HG02884 (cell line): ENCODE measurements around the gene DNM2.

Experiments
- ATAC-seq: cut with Tn5 transposase; IDR thresholded peaks from one replicate; pipeline ENCODE4 v1.9.1; 2021; ENCODE audit warnings: mild to moderate bottlenecking, moderate library complexity; ENCODE audit not compliant: unreplicated experiment

Gene DNM2

GRCh38 chr19:10690341-10690781 is 27.5 kb upstream of the DNM2 start:
- no peak for ATAC-seq

DNA sequence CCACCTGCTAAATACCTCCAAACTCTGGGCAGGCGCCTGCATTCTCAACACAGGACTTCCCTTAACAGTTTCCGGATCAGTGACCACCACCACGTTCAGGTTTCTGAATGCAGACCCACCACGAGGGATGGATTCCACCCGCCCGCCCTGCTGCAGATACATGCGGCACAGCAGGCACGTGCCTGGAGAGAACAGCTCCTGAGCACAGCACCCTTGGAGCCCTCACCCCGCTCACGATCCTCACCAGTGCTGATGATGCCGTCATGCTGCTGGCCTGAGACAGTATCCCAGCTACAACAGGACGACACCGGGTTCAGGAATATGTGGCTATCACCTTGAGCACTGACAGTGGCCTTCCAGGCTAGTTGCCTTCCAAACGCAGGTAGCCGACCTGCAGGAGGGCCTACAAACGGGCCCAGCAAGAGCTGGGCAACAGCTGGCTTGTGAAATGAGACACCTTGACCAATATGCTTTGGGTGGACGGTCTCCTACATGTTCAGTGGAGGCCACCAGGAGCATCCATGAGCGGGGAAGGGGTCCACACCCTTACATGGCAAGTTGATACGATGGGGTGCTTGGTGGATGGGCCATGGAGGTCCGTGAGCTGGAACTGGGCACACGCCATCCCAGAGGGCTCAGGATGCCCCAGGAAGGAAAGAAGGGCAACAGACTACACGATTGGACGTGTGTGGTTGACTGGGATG is 26.5 kb upstream of the DNM2 start:
- ATAC-seq: no peak

- ATAC-seq: no peak
Observed at GRCh38 chr19:10691883-10692282, 26.0 kb upstream of the DNM2 start.

DNA sequence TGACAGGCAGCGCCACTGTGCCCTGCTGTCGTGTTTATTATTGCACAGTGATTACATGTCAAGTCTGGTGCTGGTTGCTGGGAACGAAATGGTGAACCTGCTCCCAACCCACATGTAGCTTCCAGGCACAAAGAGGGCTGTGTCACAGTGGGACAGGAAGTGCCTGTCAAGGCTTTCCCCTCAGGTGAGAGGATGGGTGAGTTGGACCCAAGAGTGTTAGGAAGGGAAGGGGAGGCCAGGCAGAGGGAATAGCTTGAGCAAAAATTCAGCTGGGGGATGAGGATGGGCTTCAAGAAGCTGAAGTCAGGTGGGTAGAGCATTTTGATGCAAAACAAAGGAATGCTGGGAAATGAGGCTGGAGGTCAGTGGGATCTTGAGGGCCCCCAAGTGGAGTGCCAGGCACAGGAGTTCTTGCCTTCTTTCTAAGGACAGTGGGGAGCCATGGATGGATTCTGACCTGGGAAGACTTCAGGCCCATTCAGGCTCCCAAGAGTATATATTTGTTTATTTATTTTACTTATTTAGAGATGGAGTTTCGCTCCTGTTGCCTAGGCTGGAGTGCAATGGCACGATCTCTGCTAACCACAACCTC is 25.1 kb upstream of the DNM2 start:
- no peak for ATAC-seq

DNA sequence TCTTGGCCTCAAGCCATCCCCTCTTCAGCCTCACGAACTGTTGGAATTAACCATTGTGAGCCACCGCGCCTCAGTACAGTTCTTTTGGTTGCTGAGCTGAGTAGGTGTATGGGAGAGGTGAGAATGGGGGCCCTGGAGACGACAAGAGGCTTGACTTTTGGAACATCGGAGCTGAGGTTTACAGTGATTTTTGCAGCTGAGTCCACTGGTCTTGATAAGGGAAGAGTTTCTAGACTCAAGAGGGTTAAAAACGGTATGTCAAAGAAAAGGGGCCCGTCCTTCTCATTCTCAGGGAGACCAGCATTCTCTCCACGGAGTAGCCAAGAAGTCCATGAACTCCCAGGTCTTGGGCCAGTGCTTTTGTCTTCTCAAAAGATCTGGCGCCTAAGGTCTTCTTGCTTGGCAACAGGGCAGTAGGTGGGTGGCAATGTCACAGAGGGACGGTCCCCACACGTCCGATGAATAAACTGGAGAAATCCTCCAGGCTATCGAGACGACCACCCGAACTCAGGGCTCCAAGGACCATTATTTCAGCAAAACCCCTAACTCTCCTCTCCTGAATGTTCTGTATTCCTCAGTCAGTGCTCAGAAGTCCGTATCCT is 23.1 kb upstream of the DNM2 start:
- no peak for ATAC-seq

- ATAC-seq: no peak
Observed at GRCh38 chr19:10695401-10696398, 22.2 kb upstream of the DNM2 start.

- ATAC-seq: no peak
Observed at GRCh38 chr19:10699650-10700335, 18.1 kb upstream of the DNM2 start.

- no peak for ATAC-seq
Observed at GRCh38 chr19:10701955-10702525, 15.8 kb upstream of the DNM2 start.

DNA sequence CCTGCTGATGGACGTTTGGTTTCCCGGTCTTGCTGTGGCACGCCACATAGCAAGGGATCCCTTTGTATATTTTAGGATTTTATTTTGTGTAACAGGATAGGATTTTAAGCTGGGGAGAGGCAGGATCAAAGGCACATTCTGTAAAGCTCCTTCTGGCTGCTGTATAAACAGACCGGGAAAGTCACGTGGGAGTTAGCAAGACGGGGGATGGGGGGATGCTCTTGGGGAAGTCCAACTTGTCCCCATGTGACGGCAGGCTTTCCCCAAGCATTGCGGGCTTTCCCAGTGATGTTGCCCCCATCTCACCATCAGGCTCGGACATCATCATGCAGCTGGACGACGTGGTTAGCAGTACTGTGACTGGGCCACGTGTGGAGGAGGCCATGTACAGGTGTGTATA is 10.9 kb upstream of the DNM2 start:
- no peak for ATAC-seq

GRCh38 chr19:10707440-10707839 is 10.4 kb upstream of the DNM2 start:
- no peak for ATAC-seq

DNA sequence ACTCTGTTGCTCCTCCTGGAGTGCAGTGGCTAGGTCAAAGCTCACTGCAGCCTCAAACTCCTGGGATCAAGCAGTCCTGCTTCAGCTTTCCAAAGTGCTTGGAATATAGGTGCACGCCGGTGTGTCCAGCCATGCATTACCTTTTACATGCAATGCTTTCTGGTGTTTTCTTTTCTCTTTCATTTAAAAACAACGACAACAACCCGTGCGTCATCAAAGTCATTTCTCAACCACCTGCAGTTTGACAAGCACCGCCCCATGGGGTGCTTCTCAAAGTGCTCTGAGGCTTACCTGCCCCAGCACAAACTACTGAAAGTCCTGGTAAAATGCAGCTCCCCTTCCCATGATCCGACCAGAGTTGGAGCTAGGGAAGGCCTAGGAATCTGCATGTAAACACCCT is 9.6 kb upstream of the DNM2 start:
- no peak for ATAC-seq

DNA sequence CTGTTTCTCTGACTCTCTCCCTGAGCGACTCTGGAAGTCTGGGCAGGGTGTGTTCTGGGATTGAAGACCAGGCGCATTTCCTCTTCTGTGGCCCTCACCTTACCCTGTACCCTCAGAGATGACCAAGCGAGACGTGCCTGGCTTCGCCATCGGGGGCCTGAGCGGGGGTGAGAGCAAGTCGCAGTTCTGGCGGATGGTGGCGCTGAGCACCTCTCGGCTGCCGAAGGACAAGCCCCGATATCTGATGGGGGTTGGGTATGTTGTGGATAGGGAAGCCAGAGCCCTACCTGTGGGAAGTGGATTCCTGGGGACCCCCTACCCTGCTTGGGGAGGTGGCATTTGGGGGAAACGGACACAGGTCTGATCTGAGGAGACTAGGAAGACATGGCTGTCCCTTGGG is 5.8 kb upstream of the DNM2 start:
- no peak for ATAC-seq

- ATAC-seq: no peak
Observed at GRCh38 chr19:10712754-10713153, 5.1 kb upstream of the DNM2 start.

- no peak for ATAC-seq
Observed at GRCh38 chr19:10713317-10713716, 4.6 kb upstream of the DNM2 start.

GRCh38 chr19:10717054-10717355 is 874 bp upstream of the DNM2 start:
- no peak for ATAC-seq

GRCh38 chr19:10718205-10719196 is 622 bp downstream of the DNM2 start:
- ATAC-seq: peak; percentile 5

DNA sequence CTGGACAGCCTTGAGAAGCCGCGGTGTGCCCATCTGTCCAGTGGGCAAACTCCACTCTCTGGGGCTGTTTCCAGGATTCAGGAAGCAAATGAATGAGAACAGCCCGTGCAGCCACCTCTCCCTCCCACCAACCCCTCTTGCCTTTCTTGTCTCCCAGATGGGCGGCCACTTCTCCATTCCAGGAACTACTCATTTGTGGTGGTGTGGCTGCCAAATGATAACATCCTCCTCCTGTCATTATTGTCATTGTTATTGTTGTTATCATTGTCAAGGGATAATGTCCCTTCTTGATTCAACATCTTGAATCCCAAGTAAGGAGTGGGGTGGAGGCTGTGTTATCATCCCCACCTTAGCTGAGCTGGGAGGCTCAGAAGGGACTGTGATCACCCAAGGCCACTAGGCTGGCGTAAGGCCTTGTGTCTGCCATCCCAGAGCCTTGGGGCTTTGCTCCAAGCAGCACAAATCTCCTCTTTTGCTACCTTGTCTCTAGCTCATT is 1.6 kb downstream of the DNM2 start:
- no peak for ATAC-seq

DNA sequence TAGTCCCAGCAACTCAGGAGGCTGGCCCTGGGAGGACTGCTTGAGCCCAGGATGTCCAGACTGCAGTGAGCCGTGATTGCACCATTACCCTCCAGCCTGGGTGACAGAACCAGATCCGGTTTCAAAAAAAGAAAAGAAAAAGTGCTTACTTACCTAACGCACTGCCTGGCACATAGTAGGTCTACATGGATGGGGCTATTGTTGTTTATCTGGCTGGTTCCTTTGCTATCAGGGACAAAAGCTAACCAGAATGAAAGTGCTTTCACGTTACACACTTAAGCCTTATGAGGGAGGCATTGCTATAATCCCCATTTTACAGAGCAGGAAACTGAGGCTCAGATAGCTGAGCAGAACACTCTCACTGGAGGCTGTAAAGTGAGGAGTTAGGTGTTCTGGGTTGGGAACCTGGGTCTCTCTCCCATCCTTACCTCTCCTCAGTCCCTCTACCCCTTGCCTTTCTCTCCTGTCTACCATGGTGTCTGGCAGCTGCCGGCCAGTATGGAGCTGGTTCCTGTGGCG is 2.8 kb downstream of the DNM2 start:
- no peak for ATAC-seq

DNA sequence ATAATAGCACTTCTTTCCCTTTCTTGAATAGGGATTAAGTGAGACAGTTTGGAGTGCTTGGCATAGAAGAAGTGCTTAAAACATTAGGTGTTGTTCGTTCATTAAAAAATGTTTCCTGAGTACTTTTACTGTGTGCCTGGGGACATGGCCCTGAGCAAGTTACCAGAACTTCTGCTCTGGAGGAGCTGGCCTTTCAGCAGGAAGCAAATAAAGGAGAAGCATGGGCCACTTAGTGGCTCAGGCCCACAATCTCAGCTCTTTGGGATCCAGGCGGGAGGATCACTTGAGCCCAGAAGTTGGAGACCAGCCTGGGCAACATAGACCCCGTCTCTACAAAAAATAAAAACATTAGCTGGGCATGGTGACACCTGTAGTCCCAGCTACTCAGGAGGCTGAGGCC is 5.7 kb downstream of the DNM2 start:
- ATAC-seq: no peak
